Frontal cortex (tissue), 4 donors: ENCODE results near the gene BTBD18. TPM values are rescaled to one million over a fixed set of nuclear protein-coding genes. Genes with fewer than 3 reads are reported as not detected.
A peak's percentile ranks its signal among the peaks of the same experiment; 100 is the strongest.

ENCODE experiments used
- DNase-seq, 2 donors: peaks; one replicate each; pipeline ENCODE4 v3.0.0; 2012; ENCODE audit warnings: low spot score in 2 of 2
- FAIRE-seq: peaks from 2 replicates; lab custom pipeline; 2012; peaks lifted over from hg19 to GRCh38; lab: Jason Lieb, UNC
- total RNA-seq: library from RNA; depleted of rRNA; stranded (reverse); fragments of >200 nt; gene quantifications from one replicate; pipeline ENCODE4 v1.2.3, GENCODE V29; 2014
- donor health status: control.
- donor health status: control.
- donor health status: control.

The BTBD18 gene
- total RNA-seq, result not detected

GRCh38 chr11:57751676-57752253 lies at the start of gene BTBD18:
Gene BTBD18, minus strand, starts transcription at chr11:57751819. Its CDS starts 631 bp downstream, at chr11:57751188.
- DNase-seq (peak; percentile 49 to 65), FAIRE-seq (no peak)

- FAIRE-seq, result no peak
- DNase-seq, result no peak
Measured at GRCh38 chr11:57801183-57801485, 49.5 kb upstream of the BTBD18 start.

- FAIRE-seq (peak; percentile 15), DNase-seq (peak; percentile 52 to 70)
Measured at GRCh38 chr11:57800444-57801182, 49.0 kb upstream of the BTBD18 start.

- DNase-seq (no peak), FAIRE-seq (no peak)
Measured at GRCh38 chr11:57798905-57799559, 47.4 kb upstream of the BTBD18 start.

- DNase-seq (no peak), FAIRE-seq (no peak)
Measured at GRCh38 chr11:57793351-57794115, 41.9 kb upstream of the BTBD18 start.

- FAIRE-seq (no peak), DNase-seq (peak in 1 of 2 donors; percentile 29)
Measured at GRCh38 chr11:57792870-57793269, 41.3 kb upstream of the BTBD18 start.

GRCh38 chr11:57792060-57792541 lies 40.5 kb upstream of the BTBD18 start:
- DNase-seq, result peak in 1 of 2 donors; percentile 20
- FAIRE-seq, result no peak

- no peak for DNase-seq
- no peak for FAIRE-seq
Measured at GRCh38 chr11:57791321-57792059, 39.9 kb upstream of the BTBD18 start.

GRCh38 chr11:57788703-57789088 lies 37.1 kb upstream of the BTBD18 start:
- FAIRE-seq, result no peak
- DNase-seq, result no peak

GRCh38 chr11:57787920-57788702 lies 36.5 kb upstream of the BTBD18 start:
- FAIRE-seq, result no peak

GRCh38 chr11:57787006-57787604 lies 35.5 kb upstream of the BTBD18 start:
- DNase-seq (no peak), FAIRE-seq (no peak)

More at GRCh38 chr11:57787920-57788702, 36.5 kb upstream of the BTBD18 start:
- DNase-seq, result no peak

- FAIRE-seq, result no peak
- DNase-seq, result no peak
Measured at GRCh38 chr11:57786436-57786835, 34.8 kb upstream of the BTBD18 start.

- DNase-seq, result no peak
- no peak for FAIRE-seq
Measured at GRCh38 chr11:57785072-57785471, 33.5 kb upstream of the BTBD18 start.

GRCh38 chr11:57781529-57781943 lies 29.9 kb upstream of the BTBD18 start:
- DNase-seq (no peak), FAIRE-seq (no peak)

- DNase-seq, result no peak
- FAIRE-seq, result no peak
Measured at GRCh38 chr11:57779276-57779675, 27.7 kb upstream of the BTBD18 start.

GRCh38 chr11:57778318-57779037 lies 26.9 kb upstream of the BTBD18 start:
- peak in 1 of 2 donors; percentile 53 for DNase-seq
- no peak for FAIRE-seq

GRCh38 chr11:57777969-57778317 lies 26.3 kb upstream of the BTBD18 start:
- DNase-seq, result no peak
- no peak for FAIRE-seq
